GM19324 (cell line): ENCODE data around the gene FXYD6.

ENCODE experiments used
- ATAC-seq: cut with Tn5 transposase; IDR thresholded peaks from one replicate; pipeline ENCODE4 v1.9.1; 2021; ENCODE audit warnings: mild to moderate bottlenecking, moderate library complexity; ENCODE audit not compliant: unreplicated experiment, low FRiP score

Gene FXYD6

GRCh38 chr11:117910941-117911655, 34.6 kb upstream of the FXYD6 start:
- ATAC-seq = no peak

GRCh38 chr11:117910525-117910924, 34.1 kb upstream of the FXYD6 start:
- ATAC-seq = no peak

- ATAC-seq = no peak
Measured at GRCh38 chr11:117909611-117910382, 33.3 kb upstream of the FXYD6 start.

- no peak for ATAC-seq
Measured at GRCh38 chr11:117908959-117909610, 32.6 kb upstream of the FXYD6 start.

- no peak for ATAC-seq
Measured at GRCh38 chr11:117908109-117908895, 31.8 kb upstream of the FXYD6 start.

GRCh38 chr11:117907276-117908108, 31.0 kb upstream of the FXYD6 start:
- no peak for ATAC-seq

- ATAC-seq = no peak
Measured at GRCh38 chr11:117906710-117907109, 30.3 kb upstream of the FXYD6 start.

GRCh38 chr11:117906126-117906525, 29.7 kb upstream of the FXYD6 start:
- no peak for ATAC-seq

- ATAC-seq = no peak
Measured at GRCh38 chr11:117905524-117905923, 29.1 kb upstream of the FXYD6 start.

GRCh38 chr11:117903505-117904382, 27.3 kb upstream of the FXYD6 start:
- ATAC-seq = no peak

GRCh38 chr11:117902001-117902845, 25.8 kb upstream of the FXYD6 start:
- ATAC-seq = no peak

- ATAC-seq = no peak
Measured at GRCh38 chr11:117901601-117902000, 25.1 kb upstream of the FXYD6 start.

GRCh38 chr11:117900720-117901440, 24.4 kb upstream of the FXYD6 start:
- ATAC-seq = no peak

GRCh38 chr11:117900121-117900648, 23.7 kb upstream of the FXYD6 start:
- ATAC-seq = no peak

- ATAC-seq = no peak
Measured at GRCh38 chr11:117898059-117898458, 21.6 kb upstream of the FXYD6 start.

- no peak for ATAC-seq
Measured at GRCh38 chr11:117892651-117893050, 16.2 kb upstream of the FXYD6 start.

- ATAC-seq = no peak
Measured at GRCh38 chr11:117891362-117891761, 14.9 kb upstream of the FXYD6 start.
